H1 (cell line): ENCODE measurements around the gene RNF31. TPM values are rescaled to one million over a fixed set of nuclear protein-coding genes. Genes with fewer than 3 reads are reported as not detected.
A peak's percentile ranks its signal among the peaks of the same experiment; 100 is the strongest.

ENCODE experiments used
- BACH1 ChIP-seq: IDR thresholded peaks from 2 replicates; pipeline ENCODE4 v1.6.1; 2012; ENCODE audit warnings: low read length, improper control_type of control experiment
- BCL11A ChIP-seq, 2 experiments: IDR thresholded peaks; one replicate each; pipeline ENCODE4 v1.6.1; 2011; ENCODE audit warnings: low read depth in 2 of 2, low read length in 2 of 2, mild to moderate bottlenecking in 2 of 2
- CBX5 ChIP-seq: fragments of 300-800, 300-1000 bp; sonication (generic); IDR thresholded peaks from 2 replicates; pipeline ENCODE4 v1.7.1; 2016; ENCODE audit warnings: antibody characterized with exemption, low read length, low read depth
- CEBPB ChIP-seq: IDR thresholded peaks from 2 replicates; pipeline ENCODE4 v1.6.1; 2012; ENCODE audit warnings: low read depth, low read length
- CHD1 ChIP-seq: IDR thresholded peaks from 2 replicates; pipeline ENCODE4 v1.6.1; 2012; ENCODE audit warnings: low read depth, low read length, improper control_type of control experiment
- CTBP2 ChIP-seq: IDR thresholded peaks from 2 replicates; pipeline ENCODE4 v1.7.0; 2011; ENCODE audit warnings: borderline replicate concordance, mild to moderate bottlenecking, moderate library complexity, mixed read lengths, low read length; ENCODE audit not compliant: insufficient read depth, insufficient read length
- EP300 ChIP-seq, 2 experiments: IDR thresholded peaks; 1 replicate in 1 of 2; 2 replicates in 1 of 2; pipeline ENCODE4 v1.6.1; 2011 to 2012; ENCODE audit warnings: low read depth in 2 of 2, low read length in 2 of 2, mild to moderate bottlenecking in 2 of 2, borderline replicate concordance in 1 of 2, inconsistent platforms in 1 of 2, moderate library complexity in 1 of 2
- EZH2 ChIP-seq: fragments of 200-600 bp; sonication (generic); IDR thresholded peaks from 2 replicates; pipeline ENCODE4 v1.7.1; 2012; ENCODE audit warnings: low read depth, mild to moderate bottlenecking, moderate library complexity, low read length, inconsistent platforms; ENCODE audit not compliant: severe bottlenecking
- HDAC6 ChIP-seq: IDR thresholded peaks from one replicate; pipeline ENCODE4 v1.7.1; 2012; ENCODE audit warnings: low read depth, mild to moderate bottlenecking, inconsistent platforms, low read length, moderate library complexity
- PHF8 ChIP-seq: fragments of 200-600 bp; sonication (generic); conservative IDR thresholded peaks from 2 replicates; pipeline ENCODE4 v1.7.1; 2012; ENCODE audit warnings: low read depth, mild to moderate bottlenecking, inconsistent platforms, low read length, moderate library complexity
- RBBP5 ChIP-seq: IDR thresholded peaks from 2 replicates; pipeline ENCODE4 v1.7.1; 2012; ENCODE audit warnings: low read depth, mild to moderate bottlenecking, inconsistent platforms, low read length, moderate library complexity, borderline replicate concordance
- SP2 ChIP-seq: IDR thresholded peaks from 2 replicates; pipeline ENCODE4 v1.6.1; 2012; ENCODE audit warnings: mild to moderate bottlenecking, low read length, inconsistent platforms
- SUZ12 ChIP-seq: fragments of 200-600 bp; sonication (generic); IDR thresholded peaks from 2 replicates; pipeline ENCODE4 v1.6.1; 2012; ENCODE audit warnings: mild to moderate bottlenecking, inconsistent platforms, low read length, moderate library complexity, mixed read lengths
- TAF1 ChIP-seq: IDR thresholded peaks from 2 replicates; pipeline ENCODE4 v1.6.1; 2011; ENCODE audit warnings: mild to moderate bottlenecking, low read depth, low read length
- TAF7 ChIP-seq: optimal IDR thresholded peaks from 2 replicates; pipeline ENCODE3; 2011; ENCODE audit warnings: low read depth, mild to moderate bottlenecking, inconsistent platforms, low read length, moderate library complexity, borderline replicate concordance
- TBP ChIP-seq: IDR thresholded peaks from 2 replicates; pipeline ENCODE4 v1.6.1; 2011; ENCODE audit warnings: low read depth, low read length, improper control_type of control experiment
- TCF12 ChIP-seq: IDR thresholded peaks from 2 replicates; pipeline ENCODE4 v1.6.1; 2011; ENCODE audit warnings: low read depth, mild to moderate bottlenecking, low read length
- ZNF274 ChIP-seq: IDR thresholded peaks from 2 replicates; pipeline ENCODE4 v1.7.0; 2012; ENCODE audit warnings: low read length, borderline replicate concordance; ENCODE audit errors: extremely low read depth
- polyA plus RNA-seq, 7 experiments: library from polyadenylated mRNA; depleted of rRNA in 3 of 7; stranded (reverse) in 5 of 7; unstranded in 2 of 7; fragments of >200 nt in 5 of 7; fragments of 200-250 nt in 2 of 7; gene quantifications; 1 replicate in 5 of 7; 2 replicates in 1 of 7; 4 replicates in 1 of 7; pipeline versions ENCODE4 v1.2.1 to v1.2.3, GENCODE V29; 2011 to 2013; ENCODE audit warnings: missing spikeins in 2 of 7, mixed read lengths in 2 of 7
- total RNA-seq: library from RNA; stranded (reverse); fragmentation: NEBNext Ultra II Directional; extraction: Animal tissue kit (Norgen Biotek cat#: 25700); gene quantifications from 2 replicates; pipeline ENCODE4 v1.2.1, GENCODE V29; 2021
- TF ChIP-seq, protein P1 (sequence below), 3 experiments: IDR thresholded peaks; 1 replicate in 2 of 3; 2 replicates in 1 of 3; pipeline versions ENCODE4 v1.5.1 to v1.6.1; 2011; ENCODE audit warnings: low read length in 3 of 3, mild to moderate bottlenecking in 3 of 3, inconsistent platforms in 2 of 3, low read depth in 1 of 3, moderate library complexity in 1 of 3; ENCODE audit not compliant: insufficient read depth in 1 of 3; ENCODE audit errors: control extremely low read depth in 1 of 3
- TF ChIP-seq, protein P2 (sequence below): IDR thresholded peaks from 2 replicates; pipeline ENCODE4 v1.6.1; 2011; ENCODE audit warnings: low read depth, mild to moderate bottlenecking, low read length; ENCODE audit not compliant: insufficient read depth

Gene RNF31
- total and polyA plus RNA-seq, 2 of the 8 experiments (the other 6 are each of a cell fraction or from before 2014, with no cell fraction given) = 17.5 to 72.0 TPM

DNA sequence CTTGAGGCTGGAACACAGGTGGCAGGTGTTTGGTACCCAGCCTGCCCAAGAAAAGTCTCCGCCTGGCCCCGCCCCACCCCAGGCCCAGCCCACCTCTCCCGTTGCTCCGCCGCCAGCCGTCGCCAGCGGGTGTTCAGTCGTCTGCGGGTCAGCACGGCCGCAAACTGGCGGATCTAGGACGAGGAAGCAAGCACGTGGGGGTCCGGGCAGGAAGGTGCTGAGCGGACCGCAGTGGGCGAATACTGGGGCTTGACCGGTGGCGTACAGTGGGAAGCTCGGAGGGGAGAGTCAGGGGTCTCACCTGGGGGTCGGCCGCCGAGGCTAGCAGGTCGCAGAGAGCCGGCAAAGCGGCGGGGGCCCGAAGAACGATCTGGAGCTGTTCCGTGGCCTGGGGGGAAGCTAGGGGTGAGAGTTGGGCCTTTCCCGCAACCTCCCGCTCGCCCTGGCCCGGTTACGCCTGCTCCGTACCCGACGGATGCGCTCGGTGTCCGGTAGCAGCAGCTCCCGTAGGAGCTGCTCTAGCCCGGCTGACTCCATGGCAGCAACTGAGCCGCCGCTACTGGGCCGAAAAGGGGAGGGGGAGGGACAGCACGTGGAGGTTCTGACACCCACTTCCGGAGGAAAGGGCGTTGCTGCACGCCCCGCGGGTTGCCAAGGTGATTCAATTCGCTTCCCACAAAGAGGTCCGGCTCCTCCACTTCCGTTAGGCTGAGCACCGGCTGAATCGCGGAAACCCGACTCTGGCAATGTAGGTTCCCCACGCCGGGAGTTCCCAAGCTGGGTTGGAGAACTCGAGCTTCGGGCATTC, 41.2 kb downstream of the RNF31 start, which contains the start of gene IPO4 (continued):
- TF ChIP-seq PHF8 (peak; percentile 86), HDAC6 (no peak), SUZ12 (no peak), EP300 (IDR thresholded peaks at IDR 0.05; ENCODE audit: borderline replicate concordance in 1 of 2, low read depth in 2 of 2, low read length in 2 of 2) (peak in 1 of 2 experiments; percentile 93; a peak in 1 of 3 replicates), SP2 (no peak), CBX5 (no peak), TAF7 (peak; percentile 82), CEBPB (0 out of 2 replicates have a peak, but pooled peaks have one; percentile 1), TAF1 (peak; percentile 82), BCL11A (IDR thresholded peaks at IDR 0.05; ENCODE audit: low read depth in 2 of 2, low read length in 2 of 2) (no peak), CTBP2 (peak; percentile 83), BACH1 (no peak), EZH2 (no peak), ZNF274 (no peak), CHD1 (no peak), RBBP5 (peak; percentile 61; the same call in 1 of the 2 replicates), TBP (peak; percentile 68; the same call in 1 of the 2 replicates), TCF12 (peak; percentile 74; the same call in 1 of the 2 replicates)
- TF ChIP-seq, protein P1, sequence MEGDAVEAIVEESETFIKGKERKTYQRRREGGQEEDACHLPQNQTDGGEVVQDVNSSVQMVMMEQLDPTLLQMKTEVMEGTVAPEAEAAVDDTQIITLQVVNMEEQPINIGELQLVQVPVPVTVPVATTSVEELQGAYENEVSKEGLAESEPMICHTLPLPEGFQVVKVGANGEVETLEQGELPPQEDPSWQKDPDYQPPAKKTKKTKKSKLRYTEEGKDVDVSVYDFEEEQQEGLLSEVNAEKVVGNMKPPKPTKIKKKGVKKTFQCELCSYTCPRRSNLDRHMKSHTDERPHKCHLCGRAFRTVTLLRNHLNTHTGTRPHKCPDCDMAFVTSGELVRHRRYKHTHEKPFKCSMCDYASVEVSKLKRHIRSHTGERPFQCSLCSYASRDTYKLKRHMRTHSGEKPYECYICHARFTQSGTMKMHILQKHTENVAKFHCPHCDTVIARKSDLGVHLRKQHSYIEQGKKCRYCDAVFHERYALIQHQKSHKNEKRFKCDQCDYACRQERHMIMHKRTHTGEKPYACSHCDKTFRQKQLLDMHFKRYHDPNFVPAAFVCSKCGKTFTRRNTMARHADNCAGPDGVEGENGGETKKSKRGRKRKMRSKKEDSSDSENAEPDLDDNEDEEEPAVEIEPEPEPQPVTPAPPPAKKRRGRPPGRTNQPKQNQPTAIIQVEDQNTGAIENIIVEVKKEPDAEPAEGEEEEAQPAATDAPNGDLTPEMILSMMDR (IDR thresholded peaks at IDR 0.05; ENCODE audit: control extremely low read depth in 1 of 3, insufficient read depth in 1 of 3, low read depth in 1 of 3, low read length in 3 of 3) = no peak; a peak in 1 of 4 replicates
- TF ChIP-seq, protein P2, sequence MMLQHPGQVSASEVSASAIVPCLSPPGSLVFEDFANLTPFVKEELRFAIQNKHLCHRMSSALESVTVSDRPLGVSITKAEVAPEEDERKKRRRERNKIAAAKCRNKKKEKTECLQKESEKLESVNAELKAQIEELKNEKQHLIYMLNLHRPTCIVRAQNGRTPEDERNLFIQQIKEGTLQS = no peak
- TF ChIP-seq, all 59 proteins: peak for 37
